OCI-LY7 (cell line): Measurements from ENCODE around the gene CCDC8. TPM values are rescaled to one million over a fixed set of nuclear protein-coding genes. Genes with fewer than 3 reads are reported as not detected.

Source experiments
- BruUV-seq: library from RNA; stranded (reverse); fragments of 400-500 nt; replicated peaks from 2 replicates; lab custom pipeline; 2021; lab: Mats Ljungman, UMichigan
- CTCF ChIA-PET: fragments of 300-600 bp; sonication (Branson Sonifier 250); formaldehyde crosslinking; loops from one replicate; lab custom pipeline; 2022; ENCODE audit warnings: antibody characterized with exemption; ENCODE audit not compliant: unreplicated experiment; lab: Charles Lee
- POLR2A ChIA-PET: fragments of 300-600 bp; sonication (Branson Sonifier 250); formaldehyde crosslinking; loops from one replicate; lab custom pipeline; 2022; ENCODE audit warnings: antibody characterized with exemption; lab: Charles Lee
- DNase-seq: peaks from one replicate; pipeline ENCODE4 v3.0.0-alpha.2; 2015; ENCODE audit warnings: low spot score
- H2AFZ ChIP-seq: fragments of 200-600 bp; sonication (generic), shearing (Covaris generic); 2 replicates; pipeline ENCODE4 v1.6.1; 2014; ENCODE audit warnings: mild to moderate bottlenecking, antibody characterized with exemption, low read length, moderate library complexity
- H3K27ac ChIP-seq: fragments of 200-600 bp; sonication (generic); 2 replicates; pipeline ENCODE4 v1.5.1; 2014; ENCODE audit warnings: mixed run types, low read depth, mild to moderate bottlenecking, moderate library complexity, low read length, inconsistent platforms; ENCODE audit not compliant: poor library complexity, severe bottlenecking
- H3K36me3 ChIP-seq: fragments of 200-600 bp; sonication (generic); 2 replicates; pipeline ENCODE4 v1.6.1; 2014; ENCODE audit warnings: mild to moderate bottlenecking, antibody characterized with exemption, low read length, moderate library complexity, mixed read lengths; ENCODE audit not compliant: insufficient read depth
- H3K4me1 ChIP-seq: fragments of 200-600 bp; sonication (generic); 2 replicates; pipeline ENCODE4 v1.5.1; 2014; ENCODE audit warnings: mild to moderate bottlenecking, low read length; ENCODE audit not compliant: insufficient read depth, poor library complexity, severe bottlenecking
- H3K4me2 ChIP-seq: fragments of 200-600 bp; sonication (generic); 2 replicates; pipeline ENCODE4 v1.6.1; 2014; ENCODE audit warnings: mild to moderate bottlenecking, low read length
- H3K4me3 ChIP-seq: fragments of 200-600 bp; sonication (generic); 2 replicates; pipeline ENCODE4 v1.5.1; 2014; ENCODE audit warnings: mild to moderate bottlenecking, low read depth, low read length; ENCODE audit not compliant: poor library complexity, severe bottlenecking
- H3K79me2 ChIP-seq: fragments of 200-600 bp; sonication (generic); 2 replicates; pipeline ENCODE4 v1.6.1; 2016; ENCODE audit warnings: low read depth, mild to moderate bottlenecking, low read length, moderate library complexity, mixed read lengths; ENCODE audit not compliant: insufficient read depth
- H3K9me2 ChIP-seq: fragments of 200-600 bp; sonication (generic); 2 replicates; pipeline ENCODE4 v1.6.1; 2016; ENCODE audit warnings: mild to moderate bottlenecking, low read length, mixed read lengths; ENCODE audit not compliant: insufficient read depth
- H3K9me3 ChIP-seq: fragments of 200-600 bp; sonication (generic); 2 replicates; pipeline ENCODE4 v1.6.1; 2014; ENCODE audit warnings: mild to moderate bottlenecking, mixed run types, low read length, mixed read lengths
- H4K20me1 ChIP-seq: fragments of 200-600 bp; sonication (generic); 2 replicates; pipeline ENCODE4 v1.6.1; 2014; ENCODE audit warnings: mild to moderate bottlenecking, antibody characterized with exemption, low read length, moderate library complexity, mixed read lengths; ENCODE audit not compliant: insufficient read depth
- EZH2phosphoT487 ChIP-seq: fragments of 200-600 bp; sonication (generic); IDR thresholded peaks from 2 replicates; pipeline ENCODE4 v1.6.1; 2018; ENCODE audit warnings: low read depth, borderline replicate concordance, mild to moderate bottlenecking, mixed run types, antibody characterized with exemption, low read length, moderate library complexity, mixed read lengths
- intact Hi-C: fragments of 100-400 bp; cut with micrococcal nuclease; formaldehyde crosslinking; loops from one replicate; pipeline ENCODE4 v1.10.0; 2022; ENCODE audit not compliant: unreplicated experiment
- total RNA-seq, 2 experiments: library from RNA; depleted of rRNA in 1 of 2; stranded (reverse); fragments of >200 nt in 1 of 2; shearing (Covaris generic) in 1 of 2; gene quantifications; 2 replicates each; pipeline ENCODE4 v1.2.3, GENCODE V29; 2014 to 2022
- TF ChIP-seq, protein P1 (sequence below): fragments of 200-600 bp; sonication (generic); conservative IDR thresholded peaks from 2 replicates; pipeline ENCODE4 v1.5.1; 2014; ENCODE audit warnings: mild to moderate bottlenecking, antibody characterized with exemption, low read length, moderate library complexity, mixed read lengths

CCDC8 gene
- total RNA-seq, 2 experiments from 2014 or later = 0.09 to 0.10 TPM

GRCh38 chr19:46460981-46461380, 47.6 kb upstream of the CCDC8 start:
- no peak for DNase-seq
- H3K4me3 ChIP-seq = no peak overlapping the region
- H3K4me2 ChIP-seq = no peak overlapping the region
- H4K20me1 ChIP-seq = no peaks in the 10 kb centered on the region
- H3K9me3 ChIP-seq = no peaks in the 10 kb centered on the region
- POLR2A ChIA-PET = interaction anchor here (0.6 kb wide), 1 partner anchor 59 kb away, joined by 3 read pairs; no protein-coding TSS in a partner anchor
- no peak for TF ChIP-seq EZH2phosphoT487
- TF ChIP-seq, protein P1, sequence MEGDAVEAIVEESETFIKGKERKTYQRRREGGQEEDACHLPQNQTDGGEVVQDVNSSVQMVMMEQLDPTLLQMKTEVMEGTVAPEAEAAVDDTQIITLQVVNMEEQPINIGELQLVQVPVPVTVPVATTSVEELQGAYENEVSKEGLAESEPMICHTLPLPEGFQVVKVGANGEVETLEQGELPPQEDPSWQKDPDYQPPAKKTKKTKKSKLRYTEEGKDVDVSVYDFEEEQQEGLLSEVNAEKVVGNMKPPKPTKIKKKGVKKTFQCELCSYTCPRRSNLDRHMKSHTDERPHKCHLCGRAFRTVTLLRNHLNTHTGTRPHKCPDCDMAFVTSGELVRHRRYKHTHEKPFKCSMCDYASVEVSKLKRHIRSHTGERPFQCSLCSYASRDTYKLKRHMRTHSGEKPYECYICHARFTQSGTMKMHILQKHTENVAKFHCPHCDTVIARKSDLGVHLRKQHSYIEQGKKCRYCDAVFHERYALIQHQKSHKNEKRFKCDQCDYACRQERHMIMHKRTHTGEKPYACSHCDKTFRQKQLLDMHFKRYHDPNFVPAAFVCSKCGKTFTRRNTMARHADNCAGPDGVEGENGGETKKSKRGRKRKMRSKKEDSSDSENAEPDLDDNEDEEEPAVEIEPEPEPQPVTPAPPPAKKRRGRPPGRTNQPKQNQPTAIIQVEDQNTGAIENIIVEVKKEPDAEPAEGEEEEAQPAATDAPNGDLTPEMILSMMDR = no peak
- intact Hi-C loops = no loop called here
- no peaks in the 10 kb centered on the region for H3K79me2 ChIP-seq
- H3K9me2 ChIP-seq = no peaks in the 10 kb centered on the region
- H3K4me1 ChIP-seq = peaks cover 71% of the 10 kb centered on the region
- CTCF ChIA-PET = no interaction called here
- H3K36me3 ChIP-seq = no peaks in the 10 kb centered on the region
- H2AFZ ChIP-seq = 0 out of 2 replicates have a peak overlapping the region, but pooled peaks have one; percentile 13
- H3K27ac ChIP-seq = no peak overlapping the region
- no TSS peak for BruUV-seq

DNA sequence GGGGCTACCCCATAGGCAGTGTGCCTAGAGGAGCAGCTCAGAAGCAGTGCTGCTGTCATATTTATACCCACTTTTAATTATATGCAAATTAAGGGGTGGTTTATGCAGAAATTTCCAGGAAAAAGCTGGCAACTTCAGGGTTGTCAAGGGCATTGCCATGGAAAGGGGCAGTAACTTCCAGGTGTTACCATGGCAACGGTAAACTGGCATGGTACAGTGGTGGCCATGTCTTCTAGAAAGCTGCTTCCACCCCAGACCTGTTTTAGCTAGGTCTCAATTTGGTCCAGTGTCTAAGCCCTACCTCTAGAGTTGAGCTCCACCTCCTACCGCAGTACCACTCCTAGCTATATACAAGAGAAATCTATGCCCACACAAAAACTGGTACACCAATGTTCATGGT, 46.7 kb upstream of the CCDC8 start:
- intact Hi-C loops = no loop called here
- peaks cover 66% of the 10 kb centered on the region for H3K4me1 ChIP-seq
- H2AFZ ChIP-seq = no peak overlapping the region
- no peaks in the 10 kb centered on the region for H3K36me3 ChIP-seq
- H4K20me1 ChIP-seq = no peaks in the 10 kb centered on the region
- H3K4me2 ChIP-seq = peak overlapping the region; percentile 9; the same call in 1 of the 2 replicates
- ChIA-PET POLR2A (no interaction called here), CTCF (no interaction called here)
- no peaks in the 10 kb centered on the region for H3K9me2 ChIP-seq
- no peaks in the 10 kb centered on the region for H3K9me3 ChIP-seq
- peak overlapping the region; percentile 66 for H3K27ac ChIP-seq
- H3K79me2 ChIP-seq = no peaks in the 10 kb centered on the region
- H3K4me3 ChIP-seq = no peak overlapping the region
- TF ChIP-seq, protein P1 = no peak
- no peak for TF ChIP-seq EZH2phosphoT487
- BruUV-seq = no TSS peak
- no peak for DNase-seq

- BruUV-seq = no TSS peak
- CTCF ChIA-PET = interaction anchor here (0.6 kb wide), 2 partner anchors 53 to 1734 kb away, joined by 3 to 5 read pairs; no protein-coding TSS in a partner anchor
Observed at GRCh38 chr19:46456930-46457329, 43.6 kb upstream of the CCDC8 start.

More at GRCh38 chr19:46456930-46457329, 43.6 kb upstream of the CCDC8 start:
- no peaks in the 10 kb centered on the region for H3K9me3 ChIP-seq
- H4K20me1 ChIP-seq = no peaks in the 10 kb centered on the region
- no peak overlapping the region for H2AFZ ChIP-seq
- H3K27ac ChIP-seq = no peak overlapping the region
- H3K4me2 ChIP-seq = no peak overlapping the region
- peaks cover 47% of the 10 kb centered on the region for H3K4me1 ChIP-seq
- no peak overlapping the region for H3K4me3 ChIP-seq
- no peaks in the 10 kb centered on the region for H3K79me2 ChIP-seq
- intact Hi-C loops = no loop called here
- no peaks in the 10 kb centered on the region for H3K9me2 ChIP-seq
- no peak for TF ChIP-seq EZH2phosphoT487
- TF ChIP-seq, protein P1 = no peak
- DNase-seq = no peak
- no peaks in the 10 kb centered on the region for H3K36me3 ChIP-seq
- POLR2A ChIA-PET = interaction anchor here (1.3 to 1.4 kb wide), 2 partner anchors 10 to 11 kb away, joined by 3 to 4 read pairs; no protein-coding TSS in a partner anchor
